ENCODE results near the gene ORAI1. TPM values are rescaled to one million over a fixed set of nuclear protein-coding genes. Genes with fewer than 3 reads are reported as not detected.

The ORAI1 gene
- total RNA-seq, 1 donor = 12.5 TPM

GRCh38 chr12:121592320-121592719 lies 34.0 kb upstream of the ORAI1 start:
- TF ChIP-seq CTCF (IDR thresholded peaks at IDR 0.05; ENCODE audit: insufficient read depth, low read depth, low read length) = no peak
- no peak overlapping the region for H3K4me3 ChIP-seq (ENCODE audit: low read depth, low read length)
- no peak for DNase-seq (ENCODE audit: low read depth)

DNA sequence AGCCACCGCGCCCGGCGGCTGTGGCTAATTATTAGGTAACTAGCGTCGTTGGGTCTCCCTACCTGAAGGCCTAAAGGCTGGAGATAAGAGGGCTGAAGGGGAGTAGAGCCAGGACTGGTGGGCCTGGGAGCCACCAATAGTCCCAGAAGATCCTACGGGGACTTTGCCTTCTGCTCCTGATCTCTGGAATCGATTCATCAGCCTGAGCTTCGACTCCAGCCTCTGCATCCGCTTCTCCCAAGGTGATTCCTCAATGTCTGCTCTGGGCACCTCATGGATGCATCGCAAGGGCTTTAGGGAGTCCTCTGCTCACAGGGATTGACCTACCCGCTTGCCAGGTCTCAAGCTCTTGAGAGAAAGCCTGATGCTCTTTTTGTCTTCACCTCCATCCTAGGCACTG lies 30.8 kb upstream of the ORAI1 start:
- no peak for DNase-seq (ENCODE audit: low read depth)
- TF ChIP-seq CTCF (IDR thresholded peaks at IDR 0.05; ENCODE audit: insufficient read depth, low read depth, low read length) = no peak
- no peak overlapping the region for H3K4me3 ChIP-seq (ENCODE audit: low read depth, low read length)

DNA sequence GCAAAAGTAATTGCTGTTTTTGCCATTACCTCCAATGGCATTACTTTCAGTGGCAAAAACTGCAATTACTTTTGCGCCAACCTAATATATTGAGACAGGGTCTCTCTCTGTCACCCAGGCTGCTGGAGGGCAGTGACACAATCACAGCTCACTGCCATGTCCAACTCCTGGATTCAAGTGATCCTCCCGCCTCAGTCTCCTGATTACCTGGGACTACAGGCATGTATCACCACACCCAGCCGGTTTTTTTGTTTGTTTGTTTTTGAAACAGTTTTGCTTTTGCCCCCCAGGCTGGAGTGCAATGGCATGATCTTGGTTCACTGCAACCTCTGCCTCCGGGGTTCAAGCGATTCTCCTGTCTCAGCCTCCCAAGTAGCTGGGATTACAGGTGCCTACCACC lies 29.8 kb upstream of the ORAI1 start:
- TF ChIP-seq CTCF (IDR thresholded peaks at IDR 0.05; ENCODE audit: insufficient read depth, low read depth, low read length) = no peak
- no peak for DNase-seq (ENCODE audit: low read depth)
- no peak overlapping the region for H3K4me3 ChIP-seq (ENCODE audit: low read depth, low read length)

GRCh38 chr12:121600702-121601336 lies 25.5 kb upstream of the ORAI1 start:
- no peak overlapping the region for H3K4me3 ChIP-seq (ENCODE audit: low read depth, low read length)
- TF ChIP-seq CTCF (IDR thresholded peaks at IDR 0.05; ENCODE audit: insufficient read depth, low read depth, low read length) = no peak
- no peak for DNase-seq (ENCODE audit: low read depth)

DNA sequence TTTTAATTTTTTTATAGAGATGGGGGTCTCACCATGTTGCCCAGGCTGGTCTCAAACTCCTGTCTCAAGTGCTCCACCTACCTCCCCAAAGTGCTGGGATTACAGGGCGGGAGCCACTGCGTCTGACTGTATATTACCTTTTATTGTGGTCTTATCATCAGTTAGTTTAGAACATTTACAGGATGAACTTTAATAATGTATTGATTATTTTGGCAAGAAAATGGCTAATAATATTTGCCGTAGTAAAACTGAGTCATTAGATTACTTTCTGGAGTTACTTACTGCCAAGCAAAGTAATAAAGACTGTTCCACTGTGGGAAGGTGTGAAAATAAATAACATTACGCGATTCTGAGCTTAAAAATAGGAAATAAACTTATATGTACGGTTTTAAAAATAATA lies 23.6 kb upstream of the ORAI1 start:
- no peak for DNase-seq (ENCODE audit: low read depth)
- TF ChIP-seq CTCF (IDR thresholded peaks at IDR 0.05; ENCODE audit: insufficient read depth, low read depth, low read length) = no peak
- H3K4me3 ChIP-seq (ENCODE audit: low read depth, low read length) = no peak overlapping the region

- H3K4me3 ChIP-seq (ENCODE audit: low read depth, low read length) = no peak overlapping the region
- no peak for TF ChIP-seq CTCF (IDR thresholded peaks at IDR 0.05; ENCODE audit: insufficient read depth, low read depth, low read length)
- DNase-seq (ENCODE audit: low read depth) = no peak
Observed at GRCh38 chr12:121603581-121603980, 22.7 kb upstream of the ORAI1 start.

- H3K4me3 ChIP-seq (ENCODE audit: low read depth, low read length) = no peak overlapping the region
- DNase-seq (ENCODE audit: low read depth) = no peak
- TF ChIP-seq CTCF (IDR thresholded peaks at IDR 0.05; ENCODE audit: insufficient read depth, low read depth, low read length) = no peak
Observed at GRCh38 chr12:121608301-121608700, 18.0 kb upstream of the ORAI1 start.
